Activated CD8-positive, alpha-beta memory T cell treated with anti-CD3 and anti-CD28 coated beads, Interleukin-2, amount 50 U/mL, for 24 hours (primary cell): Measurements from ENCODE around the gene CPT1A.
"Not testable (repeated sequence)": the region's sequence is repeated elsewhere in the genome, so short reads cannot be mapped to it uniquely, and the experiment has no call there.

Experiments used
- DNase-seq: peaks from one replicate; pipeline ENCODE4 v3.0.0-alpha.2; 2020; ENCODE audit errors: extremely low read depth

CPT1A gene

GRCh38 chr11:68841718-68842426, at the start of gene CPT1A:
CPT1A (minus strand) TSS chr11:68841916; CDS start chr11:68815474, 26,442 bp downstream.
- no peak for DNase-seq

GRCh38 chr11:68890490-68891231, 48.9 kb upstream of the CPT1A start:
- no peak for DNase-seq

- no peak for DNase-seq
Measured at GRCh38 chr11:68889948-68890446, 48.3 kb upstream of the CPT1A start.

GRCh38 chr11:68884827-68885226, 43.1 kb upstream of the CPT1A start:
- DNase-seq, result not testable (repeated sequence)

GRCh38 chr11:68882391-68882790, 40.7 kb upstream of the CPT1A start:
- DNase-seq, result no peak

DNA sequence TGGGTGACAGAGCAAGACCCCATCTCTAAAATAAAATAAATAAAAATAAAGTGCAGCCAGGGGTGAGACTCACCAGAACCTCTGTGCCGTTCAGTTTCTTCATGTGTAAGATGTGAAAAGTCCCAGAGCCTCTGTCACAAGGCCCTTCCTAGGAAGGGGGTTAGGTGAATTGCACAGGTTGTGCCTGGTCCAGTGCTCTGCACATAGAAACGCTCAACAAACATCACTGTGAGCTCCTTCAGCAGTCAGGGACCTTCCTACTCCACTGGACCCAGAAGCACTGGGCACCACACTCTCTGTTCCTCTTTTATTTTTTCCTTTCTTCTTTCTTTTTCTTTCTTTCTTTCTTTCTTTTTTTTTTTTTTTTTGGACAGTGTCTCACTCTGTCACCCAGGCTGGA, 39.6 kb upstream of the CPT1A start:
- no peak for DNase-seq

- no peak for DNase-seq
Measured at GRCh38 chr11:68880851-68881250, 39.1 kb upstream of the CPT1A start.

DNA sequence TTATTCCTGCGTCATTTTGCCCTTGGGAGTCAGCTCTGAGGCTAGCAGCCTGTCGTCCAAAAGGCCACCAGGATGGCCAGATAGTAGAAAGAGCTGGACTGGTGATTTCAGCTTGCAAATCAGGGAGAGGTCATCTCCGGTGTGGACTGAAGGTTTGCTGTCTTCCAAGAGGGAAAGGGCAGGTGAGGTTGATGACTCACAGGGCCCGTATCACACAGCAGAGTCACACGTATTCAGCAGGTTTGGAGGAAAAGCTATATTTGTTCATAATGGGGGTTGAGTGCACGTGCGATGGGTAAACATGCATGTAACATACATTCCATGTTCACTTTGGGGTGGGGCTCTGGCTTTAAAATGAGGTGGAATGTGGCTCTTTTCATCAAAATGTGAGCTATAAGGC, 36.3 kb upstream of the CPT1A start:
- no peak for DNase-seq

- DNase-seq, result no peak
Measured at GRCh38 chr11:68872216-68873003, 30.7 kb upstream of the CPT1A start.

GRCh38 chr11:68870470-68870869, 28.8 kb upstream of the CPT1A start:
- no peak for DNase-seq

DNA sequence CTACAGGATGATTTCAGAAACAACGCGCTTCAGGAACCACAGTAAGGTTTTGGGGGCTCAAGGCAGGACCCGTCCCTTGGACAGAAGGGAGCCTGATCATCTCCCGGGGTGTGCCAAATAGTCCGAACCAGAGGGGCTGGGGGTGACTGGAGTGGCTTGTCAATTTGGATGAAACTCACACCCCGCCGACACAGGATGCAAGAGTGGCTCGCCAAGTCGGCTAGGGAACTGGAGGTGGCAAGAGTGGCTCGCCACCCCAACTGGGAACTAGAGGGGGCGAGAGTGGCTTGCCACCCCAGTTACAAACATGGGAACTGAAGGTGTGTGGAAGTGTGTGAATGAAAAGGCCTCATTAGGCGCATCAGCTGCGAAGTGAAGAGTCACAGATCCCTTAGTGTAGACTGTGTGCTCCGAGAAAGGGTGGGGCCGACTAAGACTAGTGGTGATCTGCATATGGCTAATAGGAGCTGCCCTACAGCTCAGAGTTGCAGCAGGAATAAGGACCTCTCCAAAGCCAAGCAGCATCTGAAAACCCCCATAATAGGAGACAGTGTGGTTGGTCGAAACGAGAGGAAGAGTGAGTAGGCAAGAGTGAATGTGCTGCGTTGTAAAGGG, 26.6 kb upstream of the CPT1A start:
- DNase-seq, result no peak

DNA sequence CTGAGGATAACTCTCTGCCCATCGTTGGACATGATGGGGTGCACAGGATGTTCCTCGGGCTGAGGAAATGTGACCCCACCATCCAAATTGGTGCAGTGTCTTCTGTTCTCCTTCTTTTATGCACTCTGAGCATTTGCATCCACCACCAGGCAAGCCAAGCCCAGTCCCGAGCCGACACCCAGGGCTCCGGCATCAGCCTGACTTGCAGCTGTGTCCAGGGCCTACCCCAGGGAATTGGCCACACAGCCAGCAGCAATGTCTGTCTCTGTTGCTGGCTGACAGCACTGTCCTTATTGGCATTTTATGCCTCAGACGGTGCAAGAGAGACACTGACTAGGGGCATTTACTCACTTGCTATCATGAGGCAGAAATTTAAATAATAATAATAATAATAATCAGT, 25.4 kb upstream of the CPT1A start:
- DNase-seq, result no peak

GRCh38 chr11:68865241-68865640, 23.5 kb upstream of the CPT1A start:
- no peak for DNase-seq

DNA sequence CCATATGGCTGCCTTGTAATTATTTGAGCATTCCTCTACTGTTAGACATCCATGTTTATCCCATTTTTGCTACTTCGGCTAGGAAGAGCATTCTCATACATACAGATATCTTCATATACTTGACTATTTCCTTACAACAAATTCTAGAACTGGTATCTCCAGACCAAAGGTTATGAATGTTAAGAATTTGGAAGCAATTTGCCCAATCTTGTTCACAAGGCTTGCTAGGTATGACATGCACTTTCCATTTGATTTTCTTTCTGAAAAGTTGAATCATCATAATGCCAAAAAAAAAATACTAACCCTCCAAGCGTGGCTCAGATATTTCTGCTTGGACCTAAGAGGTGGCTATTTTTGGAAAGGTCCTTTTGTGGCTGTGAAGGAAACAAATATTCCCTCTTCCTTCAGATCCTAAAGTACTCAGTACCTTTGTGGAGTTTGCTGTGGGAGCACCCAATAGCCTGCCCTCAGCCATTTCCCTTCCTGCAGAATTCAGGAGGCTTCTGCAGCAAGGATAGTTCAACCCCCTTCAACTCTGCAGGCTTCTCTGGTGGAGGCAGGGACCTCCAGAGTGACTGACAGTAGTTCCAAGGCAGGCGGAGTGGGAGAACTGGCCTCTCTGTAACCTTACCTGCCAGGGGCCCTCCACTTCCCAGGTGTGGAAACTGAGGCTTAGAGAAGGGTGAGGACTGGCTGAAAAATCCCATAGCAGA, 22.0 kb upstream of the CPT1A start:
- DNase-seq, result no peak

DNA sequence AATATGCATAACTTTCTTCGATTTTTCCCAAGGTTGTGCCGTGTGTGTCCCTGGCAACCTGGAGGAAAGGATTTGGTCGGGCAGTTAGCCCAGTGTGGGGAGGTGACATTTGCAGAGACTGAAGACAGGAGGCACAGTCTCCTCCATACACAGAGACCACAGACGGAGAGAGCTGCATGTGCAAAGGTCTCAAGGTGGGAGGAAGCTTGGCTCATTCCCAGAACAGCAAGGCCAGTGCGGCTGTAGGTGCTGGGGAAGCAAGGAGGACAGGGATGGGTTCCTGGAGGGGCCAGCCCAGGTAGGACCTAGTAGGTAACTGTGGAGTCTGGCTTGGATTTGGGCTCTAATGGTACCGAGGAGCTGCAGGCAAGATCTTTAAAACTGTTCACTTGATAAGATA, 20.7 kb upstream of the CPT1A start:
- no peak for DNase-seq

DNA sequence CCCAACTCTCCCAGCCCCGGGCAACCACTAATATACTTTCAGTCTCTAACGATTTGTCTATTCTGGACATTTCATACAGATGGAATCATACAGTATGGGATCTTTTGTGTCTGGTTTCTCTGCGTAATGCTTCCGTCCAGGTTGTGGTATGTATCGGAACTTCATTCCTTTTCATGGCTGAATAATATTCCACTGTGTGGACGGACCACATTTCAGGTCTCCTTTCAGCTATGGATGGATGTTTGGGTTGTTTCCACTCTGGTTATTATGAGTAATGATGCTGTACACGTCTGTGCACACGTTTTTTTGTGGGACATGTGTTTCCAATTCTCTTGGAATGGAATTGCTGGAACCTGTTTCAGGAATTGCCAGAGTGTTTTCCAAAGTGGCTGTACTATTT, 17.4 kb upstream of the CPT1A start:
- no peak for DNase-seq

- no peak for DNase-seq
Measured at GRCh38 chr11:68857037-68857586, 15.4 kb upstream of the CPT1A start.

DNA sequence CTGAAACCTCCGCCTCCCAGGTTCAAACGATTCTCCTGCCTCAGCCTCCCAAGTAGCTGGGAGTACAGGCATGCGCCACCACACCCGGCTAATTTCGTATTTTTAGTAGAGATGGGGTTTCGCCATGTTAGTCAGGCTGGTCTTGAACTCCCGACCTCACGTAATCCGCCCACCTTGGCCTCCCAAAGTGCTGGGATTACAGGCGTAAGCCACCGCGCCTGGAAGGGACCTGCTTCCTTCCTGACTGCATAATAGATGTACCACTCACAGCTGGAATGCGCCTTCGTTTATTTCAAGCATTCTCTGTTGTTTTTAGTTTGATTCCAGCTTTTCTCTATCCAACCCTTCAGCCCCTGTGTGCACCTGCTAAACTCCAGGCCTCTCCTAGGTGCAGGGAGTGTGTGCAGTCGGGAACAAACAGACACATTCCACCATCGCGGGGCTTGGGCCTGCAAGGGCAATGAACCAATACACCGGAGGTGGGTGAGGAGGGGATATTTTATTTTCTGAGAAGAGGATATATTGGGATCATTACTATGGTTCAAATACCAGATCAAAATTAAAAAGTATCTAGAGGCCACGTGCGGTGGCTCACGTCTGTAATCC, 14.8 kb upstream of the CPT1A start:
- not testable (repeated sequence) for DNase-seq

DNA sequence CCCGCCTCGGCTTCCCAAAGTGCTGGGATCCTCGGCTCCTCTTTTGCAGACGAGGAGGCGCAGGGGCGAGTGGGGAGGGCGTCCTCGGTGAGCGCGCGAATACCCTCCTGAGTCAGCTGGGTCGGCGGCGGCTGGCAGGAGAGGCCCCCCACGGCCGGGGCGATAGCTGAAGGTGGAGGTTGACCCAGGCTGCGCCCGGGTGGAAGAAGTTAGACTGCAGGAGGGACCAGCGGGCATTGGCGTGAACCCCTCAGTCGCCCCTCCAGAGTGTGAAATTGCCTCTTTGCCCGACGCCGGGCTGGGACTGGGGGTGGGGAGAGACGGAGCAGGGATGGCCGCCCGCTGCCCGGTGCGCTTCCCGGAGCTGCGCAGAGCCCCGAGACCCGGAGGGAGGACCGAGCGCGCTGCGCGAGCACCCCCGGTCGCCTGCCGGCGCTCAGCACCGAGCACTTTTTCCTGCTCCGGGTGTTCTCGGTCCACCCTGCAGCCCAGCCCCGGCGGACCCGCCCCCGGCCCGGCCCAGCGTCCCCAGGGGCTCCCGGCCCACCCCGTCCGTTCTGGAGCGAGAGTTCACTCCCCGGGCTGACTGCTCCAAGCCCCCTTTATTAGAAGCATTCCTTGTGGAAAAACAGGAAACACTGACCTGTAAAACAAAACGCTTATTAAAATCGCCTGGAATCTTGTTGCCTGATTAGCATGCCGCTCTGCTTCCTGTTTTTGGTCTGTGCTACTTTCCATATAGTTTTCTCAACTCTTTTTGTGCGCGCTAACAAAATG, 13.7 kb upstream of the CPT1A start:
- DNase-seq, result no peak
